ENCODE measurements around the gene CBX5.

GRCh38 chr12:54200412-54200811 lies 79.5 kb downstream of the CBX5 start:
- TF ChIP-seq, protein P1, sequence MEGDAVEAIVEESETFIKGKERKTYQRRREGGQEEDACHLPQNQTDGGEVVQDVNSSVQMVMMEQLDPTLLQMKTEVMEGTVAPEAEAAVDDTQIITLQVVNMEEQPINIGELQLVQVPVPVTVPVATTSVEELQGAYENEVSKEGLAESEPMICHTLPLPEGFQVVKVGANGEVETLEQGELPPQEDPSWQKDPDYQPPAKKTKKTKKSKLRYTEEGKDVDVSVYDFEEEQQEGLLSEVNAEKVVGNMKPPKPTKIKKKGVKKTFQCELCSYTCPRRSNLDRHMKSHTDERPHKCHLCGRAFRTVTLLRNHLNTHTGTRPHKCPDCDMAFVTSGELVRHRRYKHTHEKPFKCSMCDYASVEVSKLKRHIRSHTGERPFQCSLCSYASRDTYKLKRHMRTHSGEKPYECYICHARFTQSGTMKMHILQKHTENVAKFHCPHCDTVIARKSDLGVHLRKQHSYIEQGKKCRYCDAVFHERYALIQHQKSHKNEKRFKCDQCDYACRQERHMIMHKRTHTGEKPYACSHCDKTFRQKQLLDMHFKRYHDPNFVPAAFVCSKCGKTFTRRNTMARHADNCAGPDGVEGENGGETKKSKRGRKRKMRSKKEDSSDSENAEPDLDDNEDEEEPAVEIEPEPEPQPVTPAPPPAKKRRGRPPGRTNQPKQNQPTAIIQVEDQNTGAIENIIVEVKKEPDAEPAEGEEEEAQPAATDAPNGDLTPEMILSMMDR (conservative IDR thresholded peaks at IDR 0.05; ENCODE audit: low read length): no peak
- no peak for TF ChIP-seq EZH2phosphoT487 (IDR thresholded peaks at IDR 0.05; ENCODE audit: borderline replicate concordance, low read depth, low read length)
